GM06990 (cell line): ENCODE results near the gene LIPC.

Experiments
- DNase-seq: peaks from one replicate; pipeline ENCODE4 v3.0.0-alpha.2; 2011; ENCODE audit not compliant: insufficient read length; ENCODE audit errors: extremely low read depth
- H3K27me3 ChIP-seq: replicated peaks from 2 replicates; pipeline ENCODE4 v1.6.0; 2011; ENCODE audit warnings: low read length; ENCODE audit not compliant: control insufficient read depth, insufficient read depth
- H3K36me3 ChIP-seq: 2 replicates; pipeline ENCODE4 v1.5.1; 2011; ENCODE audit warnings: low read length; ENCODE audit not compliant: control insufficient read depth, insufficient read depth
- H3K4me3 ChIP-seq: replicated peaks from 2 replicates; pipeline ENCODE4 v1.5.1; 2011; ENCODE audit warnings: low read depth, mild to moderate bottlenecking, control low read depth, low read length
- CTCF ChIP-seq: IDR thresholded peaks from 2 replicates; pipeline ENCODE4 v1.5.1; 2011; ENCODE audit warnings: low read length, control low read depth, mild to moderate bottlenecking, inconsistent platforms; ENCODE audit not compliant: insufficient read depth, poor library complexity, severe bottlenecking

LIPC gene

DNA sequence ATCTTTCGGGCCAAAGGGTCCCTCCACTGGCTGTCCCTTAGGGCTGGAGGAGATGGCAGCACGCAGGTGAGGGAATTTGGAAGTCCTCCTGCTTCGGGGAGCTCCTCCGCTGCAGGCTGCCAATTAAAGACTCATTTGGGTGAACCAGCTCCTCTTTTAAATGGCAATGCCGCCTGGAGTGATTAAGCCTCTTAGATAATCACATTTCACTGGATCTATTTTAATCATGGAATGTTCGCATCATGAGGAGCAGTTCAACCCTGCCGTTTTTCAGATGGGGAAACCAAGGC is 117.9 kb downstream of the LIPC start:
- TF ChIP-seq CTCF = no peak
- Histone ChIP-seq H3K4me3 (no peak overlapping the region), H3K36me3 (no peaks in the 10 kb centered on the region), H3K27me3 (no peaks in the 10 kb centered on the region)
- no peak for DNase-seq

- DNase-seq = no peak
- Histone ChIP-seq H3K4me3 (no peak overlapping the region), H3K36me3 (no peaks in the 10 kb centered on the region), H3K27me3 (no peaks in the 10 kb centered on the region)
- no peak for TF ChIP-seq CTCF
Measured at GRCh38 chr15:58551084-58551763, 119.4 kb downstream of the LIPC start.

DNA sequence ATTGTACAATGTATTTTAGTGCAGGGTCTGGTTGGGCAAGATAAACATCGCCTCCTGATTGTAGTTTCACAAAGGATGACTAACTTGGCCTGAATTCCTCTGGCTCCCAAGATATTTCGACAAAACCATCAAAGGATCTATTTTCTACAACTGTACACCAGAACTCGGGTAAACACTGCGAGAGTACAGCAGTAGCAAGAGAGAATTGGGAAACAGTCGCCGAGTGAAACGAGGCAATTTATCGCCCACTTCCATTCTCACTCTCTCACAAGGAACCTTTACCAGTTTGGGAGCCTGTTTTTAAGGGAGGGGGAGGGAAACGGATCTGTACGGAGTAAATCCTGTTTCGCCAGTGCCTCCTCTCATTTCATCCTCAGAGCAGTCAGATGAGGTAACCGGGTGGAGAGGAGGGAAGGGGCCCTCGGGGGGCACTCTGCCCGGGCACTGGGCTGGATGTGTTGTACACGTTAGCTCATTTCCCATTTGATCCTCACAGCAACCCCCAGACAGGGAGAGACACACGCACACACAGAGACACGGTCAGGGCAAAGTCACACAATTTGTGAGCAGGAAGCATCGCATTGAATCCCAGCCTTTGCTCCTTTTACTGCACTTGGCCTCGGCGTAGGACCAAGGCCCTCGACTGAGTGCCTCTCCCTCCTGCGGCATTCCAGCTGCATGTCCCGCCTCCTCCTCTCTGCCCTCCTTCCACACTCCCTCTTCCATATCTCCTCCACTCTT is 120.1 kb downstream of the LIPC start:
- Histone ChIP-seq H3K36me3 (no peaks in the 10 kb centered on the region), H3K4me3 (no peak overlapping the region), H3K27me3 (no peaks in the 10 kb centered on the region)
- DNase-seq = no peak
- TF ChIP-seq CTCF = no peak

DNA sequence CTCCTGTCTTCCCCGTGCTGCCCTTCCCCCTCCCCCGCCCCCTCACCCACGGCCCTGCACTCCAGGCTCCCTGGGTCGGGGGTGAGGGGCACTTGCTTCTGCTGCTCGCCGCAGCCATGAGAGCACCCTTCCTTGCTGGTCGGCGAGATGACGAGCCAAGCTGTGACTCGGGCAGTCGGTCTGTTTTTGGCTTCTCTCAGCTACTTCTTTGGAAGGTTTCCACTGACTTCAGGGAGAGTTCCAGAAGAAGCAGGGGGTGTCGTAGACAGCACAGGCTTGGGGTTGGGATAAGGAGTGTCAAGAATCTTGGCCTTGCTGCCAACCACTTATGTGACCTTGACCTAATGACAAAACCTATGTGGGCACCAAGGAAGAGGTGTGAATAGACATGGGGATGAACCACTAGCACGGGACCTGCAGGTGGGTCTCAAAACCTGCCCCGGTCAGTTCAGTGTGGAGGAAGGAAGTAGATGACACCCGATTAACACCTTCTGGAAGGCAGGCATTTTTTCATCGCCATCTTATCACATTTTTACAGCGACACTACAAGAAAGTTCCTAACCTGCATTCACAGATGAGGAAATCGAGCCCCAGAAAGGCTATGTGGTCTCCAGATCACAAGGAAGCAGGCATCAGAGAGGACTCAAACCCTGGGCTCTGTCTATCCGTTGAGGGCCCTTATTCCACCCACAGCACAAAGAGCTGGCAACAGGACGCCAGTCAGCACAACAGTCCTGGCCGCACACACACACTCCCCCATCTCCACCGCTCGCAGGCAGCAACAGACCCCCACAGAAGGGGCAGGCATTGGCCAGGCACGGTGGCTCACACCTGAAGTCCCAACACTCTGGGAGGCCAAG is 120.9 kb downstream of the LIPC start:
- Histone ChIP-seq H3K36me3 (no peaks in the 10 kb centered on the region), H3K27me3 (no peaks in the 10 kb centered on the region), H3K4me3 (no peak overlapping the region)
- TF ChIP-seq CTCF = no peak
- no peak for DNase-seq

DNA sequence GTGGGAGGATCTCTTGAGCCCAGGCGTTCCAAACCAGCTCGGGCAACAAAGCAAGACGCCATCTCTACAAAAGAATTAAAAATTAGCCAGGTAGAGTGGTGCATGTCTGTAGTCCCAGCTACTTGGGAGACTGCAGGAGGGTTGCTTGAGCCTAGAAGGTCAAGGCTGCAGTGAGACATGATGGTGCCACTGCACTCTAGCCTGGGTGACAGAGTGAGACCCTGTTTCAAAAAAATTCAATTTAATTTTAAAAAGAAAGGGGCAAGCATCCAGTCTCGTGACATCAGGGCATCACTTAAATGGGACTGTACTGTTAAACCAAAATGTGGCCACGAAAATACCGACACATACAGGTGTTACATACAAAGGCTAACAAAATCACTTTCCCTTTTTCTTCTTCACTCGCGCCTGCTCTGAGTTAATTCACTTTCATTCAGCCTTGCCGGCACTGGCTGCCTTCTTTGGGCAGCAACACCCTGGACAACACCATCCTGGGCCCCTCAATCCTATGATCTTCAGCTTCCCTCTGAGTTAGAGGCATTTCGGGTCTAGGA is 121.7 kb downstream of the LIPC start:
- Histone ChIP-seq H3K27me3 (no peaks in the 10 kb centered on the region), H3K36me3 (no peaks in the 10 kb centered on the region), H3K4me3 (no peak overlapping the region)
- DNase-seq = no peak
- no peak for TF ChIP-seq CTCF
